ENCODE data around the gene ABR. TPM values are rescaled to one million over a fixed set of nuclear protein-coding genes. Genes with fewer than 3 reads are reported as not detected.

The ABR gene
- total RNA-seq, 1 donor from 2014 or later = 34.7 TPM

- no peak for DNase-seq (ENCODE audit: low read depth in 2 of 2)
These were observed 148.1 kb downstream of the ABR start for GRCh38 chr17:1031711-1032110.

- no peak for DNase-seq (ENCODE audit: low read depth in 2 of 2)
These were observed 148.9 kb downstream of the ABR start for GRCh38 chr17:1030684-1031532.

- DNase-seq (ENCODE audit: low read depth in 2 of 2) = no peak
These were observed 149.7 kb downstream of the ABR start for GRCh38 chr17:1029922-1030644.

- DNase-seq (ENCODE audit: low read depth in 2 of 2) = no peak
These were observed 150.4 kb downstream of the ABR start for GRCh38 chr17:1029196-1029921.

GRCh38 chr17:1027044-1027443 is 152.7 kb downstream of the ABR start:
- DNase-seq (ENCODE audit: low read depth in 2 of 2) = no peak

GRCh38 chr17:1026599-1026975 is 153.2 kb downstream of the ABR start:
- DNase-seq (ENCODE audit: low read depth in 2 of 2) = no peak

- DNase-seq (ENCODE audit: low read depth in 2 of 2) = no peak
These were observed 153.8 kb downstream of the ABR start for GRCh38 chr17:1025733-1026598.

- DNase-seq (ENCODE audit: low read depth in 2 of 2) = no peak
These were observed 155.7 kb downstream of the ABR start for GRCh38 chr17:1024076-1024475.

- DNase-seq (ENCODE audit: low read depth in 2 of 2) = no peak
These were observed 157.3 kb downstream of the ABR start for GRCh38 chr17:1022278-1023024.

GRCh38 chr17:1021147-1021546 is 158.6 kb downstream of the ABR start:
- no peak for DNase-seq (ENCODE audit: low read depth in 2 of 2)

- DNase-seq (ENCODE audit: low read depth in 2 of 2) = no peak
These were observed 160.3 kb downstream of the ABR start for GRCh38 chr17:1019451-1019850.

- no peak for DNase-seq (ENCODE audit: low read depth in 2 of 2)
These were observed 161.2 kb downstream of the ABR start for GRCh38 chr17:1018547-1018946.

- DNase-seq (ENCODE audit: low read depth in 2 of 2) = no peak
These were observed 166.1 kb downstream of the ABR start for GRCh38 chr17:1013729-1014090.

- DNase-seq (ENCODE audit: low read depth in 2 of 2) = no peak
These were observed 166.7 kb downstream of the ABR start for GRCh38 chr17:1012823-1013728.

- no peak for DNase-seq (ENCODE audit: low read depth in 2 of 2)
These were observed 167.7 kb downstream of the ABR start for GRCh38 chr17:1011760-1012735.

- DNase-seq (ENCODE audit: low read depth in 2 of 2) = no peak
These were observed 168.6 kb downstream of the ABR start for GRCh38 chr17:1011138-1011537.

- no peak for DNase-seq (ENCODE audit: low read depth in 2 of 2)
These were observed 169.2 kb downstream of the ABR start for GRCh38 chr17:1010586-1010985.

GRCh38 chr17:1010086-1010450 is 169.7 kb downstream of the ABR start:
- DNase-seq (ENCODE audit: low read depth in 2 of 2) = no peak

Data from dermis microvascular lymphatic vessel endothelial cell (primary cell).